Lung (tissue), 12 donors: ENCODE results near the gene SMIM7. TPM values are rescaled to one million over a fixed set of nuclear protein-coding genes. Genes with fewer than 3 reads are reported as not detected.
A peak's percentile ranks its signal among the peaks of the same experiment; 100 is the strongest.

Source experiments
- ATAC-seq: fragments of 200-7000 bp; cut with Tn5 transposase; one replicate; pipeline ENCODE4 v1.9.1; 2020; ENCODE audit warnings: moderate number of reproducible peaks; ENCODE audit not compliant: insufficient read depth, low FRiP score
- DNase-seq, 3 donors: peaks; one replicate each; pipeline ENCODE4 v3.0.0-alpha.2; 2013 to 2017
- H3K27ac ChIP-seq, 2 donors: one replicate each; pipeline ENCODE4 v1.5.1; 2013; ENCODE audit warnings: mild to moderate bottlenecking in 2 of 2, moderate library complexity in 2 of 2, control low read depth in 1 of 2, inconsistent platforms in 1 of 2, low read depth in 1 of 2, low read length in 1 of 2
- H3K27me3 ChIP-seq, 3 donors: one replicate each; pipeline ENCODE4 v1.5.1; 2013; ENCODE audit warnings: low read length in 2 of 3; ENCODE audit not compliant: control insufficient read depth in 3 of 3, insufficient read depth in 3 of 3
- H3K36me3 ChIP-seq, 4 donors: one replicate each; pipeline ENCODE4 v1.5.1; 2013; ENCODE audit warnings: low read length in 4 of 4, mild to moderate bottlenecking in 1 of 4, moderate library complexity in 1 of 4; ENCODE audit not compliant: control insufficient read depth in 4 of 4, insufficient read depth in 4 of 4
- H3K4me1 ChIP-seq, 5 donors: one replicate each; pipeline ENCODE4 v1.5.1; 2013; ENCODE audit warnings: low read length in 5 of 5, mild to moderate bottlenecking in 2 of 5, moderate library complexity in 1 of 5; ENCODE audit not compliant: control insufficient read depth in 5 of 5, insufficient read depth in 5 of 5
- H3K4me3 ChIP-seq: one replicate; pipeline ENCODE4 v1.5.1; 2013; ENCODE audit warnings: mild to moderate bottlenecking, control low read depth, moderate library complexity
- H3K9ac ChIP-seq, 2 donors: one replicate each; pipeline ENCODE4 v1.5.1; 2013; ENCODE audit warnings: low read length in 2 of 2, control low read depth in 1 of 2; ENCODE audit not compliant: insufficient read depth in 1 of 2
- H3K9me3 ChIP-seq, 4 donors: one replicate each; pipeline ENCODE4 v1.5.1; 2013; ENCODE audit warnings: low read length in 3 of 4, mild to moderate bottlenecking in 1 of 4, moderate library complexity in 1 of 4; ENCODE audit not compliant: control insufficient read depth in 4 of 4, insufficient read depth in 3 of 4
- CTCF ChIP-seq: IDR thresholded peaks from 2 replicates; pipeline ENCODE4 v1.5.1; 2012; ENCODE audit warnings: mild to moderate bottlenecking; ENCODE audit errors: control extremely low read depth, extremely low read depth
- WGBS, 2 donors: extraction: QIAGEN DNeasy Blood & Tissue Kit; methylation state at CpG; one replicate each; pipeline ENCODE4 v1.1.7; 2013; 5-methylcytosine and 5-hydroxymethylcytosine counted together
- polyA plus RNA-seq, 2 donors: library from polyadenylated mRNA; stranded (reverse); fragments of 200-250 nt; gene quantifications; one replicate each; pipeline ENCODE4 v1.2.1, GENCODE V29; 2013
- total RNA-seq, 2 donors: library from RNA; depleted of rRNA in 1 of 2; stranded (reverse); fragments of >200 nt in 1 of 2; gene quantifications; one replicate each; pipeline ENCODE4 v1.2.1, GENCODE V29; 2014 to 2021
- donor health status: control.
- donor health status: control.
- donor health status: Bipolar disorder and iron deficiency.
- donor health status: healthy.
- donor health status: DM: yes; HTN: yes; CAD: no.

SMIM7 gene
- total and polyA plus RNA-seq, 4 donors, result 68.0 to 86.3 (median 78.8) TPM

- no peak for ATAC-seq
- no peaks in the 10 kb centered on the region for H3K36me3 ChIP-seq
- H3K9me3 ChIP-seq, result peaks cover 0 to 2% (median 0%) of the 10 kb centered on the region in 4 donors
- TF ChIP-seq CTCF, result no peak
- WGBS, 2 donors, result 63 to 91% methylated on average over 5 of the region's 5 CpGs
- no peak overlapping the region for H3K4me3 ChIP-seq
- no peak overlapping the region for H3K27ac ChIP-seq
- H3K4me1 ChIP-seq, result peaks cover 0 to 5% (median 2%) of the 10 kb centered on the region in 5 donors
- H3K9ac ChIP-seq, result no peak overlapping the region
- DNase-seq, result peak in 1 of 3 donors; percentile 3
- H3K27me3 ChIP-seq, result no peaks in the 10 kb centered on the region
Measured at GRCh38 chr19:16698914-16699313, 39.0 kb upstream of the SMIM7 start.

GRCh38 chr19:16688084-16688483 is 28.1 kb upstream of the SMIM7 start:
- H3K4me1 ChIP-seq, result no peaks in the 10 kb centered on the region
- DNase-seq (no peak), ATAC-seq (no peak)
- H3K9ac ChIP-seq, result no peak overlapping the region
- WGBS, 2 donors, result 94 to 96% methylated on average over 12 of the region's 12 CpGs
- H3K36me3 ChIP-seq, result no peaks in the 10 kb centered on the region
- H3K27me3 ChIP-seq, result no peaks in the 10 kb centered on the region
- no peak for TF ChIP-seq CTCF
- H3K9me3 ChIP-seq, result peaks cover 0 to 2% (median 0%) of the 10 kb centered on the region in 4 donors
- no peak overlapping the region for H3K27ac ChIP-seq
- H3K4me3 ChIP-seq, result no peak overlapping the region

- H3K27me3 ChIP-seq, result no peaks in the 10 kb centered on the region
- TF ChIP-seq CTCF, result no peak
- no peaks in the 10 kb centered on the region for H3K4me1 ChIP-seq
- WGBS, 2 donors, result 92% methylated on average over 3 of the region's 3 CpGs
- ATAC-seq, result no peak
- peaks cover 0 to 9% (median 2%) of the 10 kb centered on the region in 4 donors for H3K9me3 ChIP-seq
- H3K27ac ChIP-seq, result no peak overlapping the region
- peaks cover 0 to 10% (median 3%) of the 10 kb centered on the region in 4 donors for H3K36me3 ChIP-seq
- H3K4me3 ChIP-seq, result no peak overlapping the region
- H3K9ac ChIP-seq, result no peak overlapping the region
- no peak for DNase-seq
Measured at GRCh38 chr19:16684216-16684615, 24.3 kb upstream of the SMIM7 start.

- no peak overlapping the region for H3K27ac ChIP-seq
- DNase-seq (no peak), ATAC-seq (no peak)
- H3K9me3 ChIP-seq, result peaks cover 0 to 7% (median 2%) of the 10 kb centered on the region in 4 donors
- WGBS, 2 donors, result 96 to 100% methylated on average over 2 of the region's 2 CpGs
- H3K27me3 ChIP-seq, result no peaks in the 10 kb centered on the region
- no peak overlapping the region for H3K9ac ChIP-seq
- H3K4me1 ChIP-seq, result no peaks in the 10 kb centered on the region
- TF ChIP-seq CTCF, result no peak
- peaks cover 0 to 10% (median 3%) of the 10 kb centered on the region in 4 donors for H3K36me3 ChIP-seq
- no peak overlapping the region for H3K4me3 ChIP-seq
Measured at GRCh38 chr19:16682539-16682938, 22.6 kb upstream of the SMIM7 start.
